Stimulated activated CD4-positive, alpha-beta T cell treated with anti-CD3 and anti-CD28 coated beads, TNF-alpha, amount 100 ng/mL, for 1 hour (primary cell): Measurements from ENCODE around the gene RAB11FIP3.

Experiments
- DNase-seq, 3 donors: peaks; one replicate each; pipeline ENCODE4 v3.0.0-alpha.2; 2020; ENCODE audit warnings: low read depth in 3 of 3, low spot score in 1 of 3

The RAB11FIP3 gene

GRCh38 chr16:515939-516226 is 90.4 kb downstream of the RAB11FIP3 start:
- DNase-seq: no peak

GRCh38 chr16:516301-516700 is 90.9 kb downstream of the RAB11FIP3 start:
- DNase-seq: no peak

- no peak for DNase-seq
Observed at GRCh38 chr16:518858-519257, 93.4 kb downstream of the RAB11FIP3 start.

- no peak for DNase-seq
Observed at GRCh38 chr16:519425-519824, 94.0 kb downstream of the RAB11FIP3 start.

GRCh38 chr16:519841-520687 is 94.6 kb downstream of the RAB11FIP3 start:
- DNase-seq: no peak

GRCh38 chr16:520847-521246 is 95.4 kb downstream of the RAB11FIP3 start:
- no peak for DNase-seq

- DNase-seq: no peak
Observed at GRCh38 chr16:521381-522210, 96.1 kb downstream of the RAB11FIP3 start.

GRCh38 chr16:522320-523096 is 97.1 kb downstream of the RAB11FIP3 start:
- no peak for DNase-seq

GRCh38 chr16:523097-523741 is 97.8 kb downstream of the RAB11FIP3 start:
- no peak for DNase-seq

- DNase-seq: no peak
Observed at GRCh38 chr16:524274-525040, 99.0 kb downstream of the RAB11FIP3 start.

GRCh38 chr16:525123-525519 is 99.7 kb downstream of the RAB11FIP3 start:
- no peak for DNase-seq

GRCh38 chr16:525520-526180 is 100.2 kb downstream of the RAB11FIP3 start:
- DNase-seq: peak; percentile 15 to 54 (median 42)

- DNase-seq: peak in 1 of 3 donors; percentile 14
Observed at GRCh38 chr16:526181-527014, 100.9 kb downstream of the RAB11FIP3 start.

GRCh38 chr16:527015-527903 is 101.8 kb downstream of the RAB11FIP3 start, which contains the start of gene CAPN15:
Gene CAPN15 (plus strand): TSS chr16:527712. CDS start chr16:546839, 19,127 bp downstream.
- DNase-seq: peak; percentile 65 to 77 (median 70)

- DNase-seq: peak in 1 of 3 donors; percentile 12
Observed at GRCh38 chr16:528111-529011, 102.9 kb downstream of the RAB11FIP3 start.

GRCh38 chr16:529012-529575 is 103.6 kb downstream of the RAB11FIP3 start:
- DNase-seq: no peak
